ENCODE measurements around the gene TCAIM. TPM values are rescaled to one million over a fixed set of nuclear protein-coding genes. Genes with fewer than 3 reads are reported as not detected.

Gene TCAIM
- total RNA-seq, 1 experiment from 2014 or later: 24.9 TPM

DNA sequence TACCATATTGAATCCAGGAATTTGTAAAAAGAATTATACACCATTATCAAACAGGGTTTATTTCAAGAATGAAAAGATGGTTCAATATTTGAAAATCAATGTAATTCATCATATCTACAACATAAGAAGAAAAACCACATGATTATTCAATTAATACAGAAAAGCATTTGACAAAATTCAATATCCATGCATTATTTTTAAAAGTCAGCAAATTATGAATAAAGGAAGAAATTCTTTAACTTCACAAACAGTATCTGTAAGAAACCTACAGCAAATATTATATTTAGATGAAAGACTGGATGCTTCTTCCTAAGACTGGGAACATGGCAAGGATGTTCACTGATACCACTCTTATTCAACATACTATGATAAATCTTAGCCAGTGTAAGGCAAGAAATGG, 41.3 kb upstream of the TCAIM start:
- CTCF ChIA-PET: no interaction called here
- Mint-ChIP-seq H3K36me3 (ENCODE audit: insufficient read depth, unreplicated experiment) (no peaks in the 10 kb centered on the region), H3K27me3 (ENCODE audit: unreplicated experiment) (no peaks in the 10 kb centered on the region), H3K9me3 (ENCODE audit: low read depth, unreplicated experiment) (peaks cover 2% of the 10 kb centered on the region), H3K4me3 (ENCODE audit: low read depth, unreplicated experiment) (no peak overlapping the region), H3K4me1 (ENCODE audit: low read depth, unreplicated experiment) (no peaks in the 10 kb centered on the region), H3K27ac (ENCODE audit: unreplicated experiment) (no peak overlapping the region)
- no peak for DNase-seq
- intact Hi-C loops (cut with micrococcal nuclease; ENCODE audit: unreplicated experiment): no loop called here
- BruUV-seq (replicated peaks): no TSS peak
- no peak for TF ChIP-seq CTCF (IDR thresholded peaks at IDR 0.05; ENCODE audit: unreplicated experiment)

- Mint-ChIP-seq H3K9me3 (ENCODE audit: low read depth, unreplicated experiment) (peaks cover 2% of the 10 kb centered on the region), H3K36me3 (ENCODE audit: insufficient read depth, unreplicated experiment) (no peaks in the 10 kb centered on the region), H3K27me3 (ENCODE audit: unreplicated experiment) (no peaks in the 10 kb centered on the region), H3K4me1 (ENCODE audit: low read depth, unreplicated experiment) (no peaks in the 10 kb centered on the region), H3K4me3 (ENCODE audit: low read depth, unreplicated experiment) (no peak overlapping the region), H3K27ac (ENCODE audit: unreplicated experiment) (no peak overlapping the region)
- BruUV-seq (replicated peaks): no TSS peak
- no peak for TF ChIP-seq CTCF (IDR thresholded peaks at IDR 0.05; ENCODE audit: unreplicated experiment)
- no peak for DNase-seq
- CTCF ChIA-PET: interaction anchor here (0.5 kb wide), 1 partner anchor 1078 kb away, joined by 3 read pairs; no protein-coding TSS in a partner anchor
- intact Hi-C loops (cut with micrococcal nuclease; ENCODE audit: unreplicated experiment): no loop called here
Measured at GRCh38 chr3:44301746-44302145, 36.8 kb upstream of the TCAIM start.

GRCh38 chr3:44309500-44309899, 29.1 kb upstream of the TCAIM start:
- no TSS peak for BruUV-seq (replicated peaks)
- TF ChIP-seq CTCF (IDR thresholded peaks at IDR 0.05; ENCODE audit: unreplicated experiment): no peak
- no peak for DNase-seq

GRCh38 chr3:44318891-44319311, 19.7 kb upstream of the TCAIM start:
- no TSS peak for BruUV-seq (replicated peaks)
- Mint-ChIP-seq H3K4me3 (ENCODE audit: low read depth, unreplicated experiment) (no peak overlapping the region), H3K27ac (ENCODE audit: unreplicated experiment) (no peak overlapping the region), H3K4me1 (ENCODE audit: low read depth, unreplicated experiment) (no peaks in the 10 kb centered on the region), H3K9me3 (ENCODE audit: low read depth, unreplicated experiment) (peaks cover 3% of the 10 kb centered on the region), H3K36me3 (ENCODE audit: insufficient read depth, unreplicated experiment) (no peaks in the 10 kb centered on the region), H3K27me3 (ENCODE audit: unreplicated experiment) (no peaks in the 10 kb centered on the region)
- intact Hi-C loops (cut with micrococcal nuclease; ENCODE audit: unreplicated experiment): no loop called here
- CTCF ChIA-PET: no interaction called here
- no peak for DNase-seq
- TF ChIP-seq CTCF (IDR thresholded peaks at IDR 0.05; ENCODE audit: unreplicated experiment): no peak

More at GRCh38 chr3:44309500-44309899, 29.1 kb upstream of the TCAIM start:
- no peak overlapping the region for H3K4me3 Mint-ChIP-seq (ENCODE audit: low read depth, unreplicated experiment)
- no peaks in the 10 kb centered on the region for H3K9me3 Mint-ChIP-seq (ENCODE audit: low read depth, unreplicated experiment)
- no peak overlapping the region for H3K27ac Mint-ChIP-seq (ENCODE audit: unreplicated experiment)
- no peaks in the 10 kb centered on the region for H3K4me1 Mint-ChIP-seq (ENCODE audit: low read depth, unreplicated experiment)
- no peaks in the 10 kb centered on the region for H3K27me3 Mint-ChIP-seq (ENCODE audit: unreplicated experiment)
- CTCF ChIA-PET: no interaction called here
- H3K36me3 Mint-ChIP-seq (ENCODE audit: insufficient read depth, unreplicated experiment): no peaks in the 10 kb centered on the region
- intact Hi-C loops (cut with micrococcal nuclease; ENCODE audit: unreplicated experiment): no loop called here

Measured in Calu3 (cell line).